Liver (tissue), 9 donors: ENCODE data around the gene KLHL28. TPM values are rescaled to one million over a fixed set of nuclear protein-coding genes. Genes with fewer than 3 reads are reported as not detected.

ENCODE experiments used
- DNase-seq: peaks from one replicate; pipeline ENCODE4 v3.0.0-alpha.2; 2017; ENCODE audit warnings: low spot score
- H3K27ac ChIP-seq, 2 donors: one replicate each; pipeline ENCODE4 v1.7.0; 2013; ENCODE audit warnings: inconsistent platforms in 2 of 2, low read length in 2 of 2, control low read depth in 1 of 2, low read depth in 1 of 2, mild to moderate bottlenecking in 1 of 2
- H3K27me3 ChIP-seq, 4 donors: one replicate each; pipeline versions ENCODE4 v1.6.1 to v1.7.0; 2013; ENCODE audit warnings: low read length in 3 of 4, inconsistent platforms in 1 of 4, mild to moderate bottlenecking in 1 of 4, moderate library complexity in 1 of 4; ENCODE audit not compliant: control insufficient read depth in 4 of 4, insufficient read depth in 4 of 4
- H3K36me3 ChIP-seq, 4 donors: one replicate each; pipeline versions ENCODE4 v1.6.1 to v1.7.0; 2013; ENCODE audit warnings: low read length in 3 of 4, mild to moderate bottlenecking in 3 of 4, low read depth in 1 of 4, moderate library complexity in 1 of 4; ENCODE audit not compliant: control insufficient read depth in 4 of 4, insufficient read depth in 3 of 4
- H3K4me1 ChIP-seq, 4 donors: one replicate each; pipeline versions ENCODE4 v1.6.1 to v1.7.0; 2013; ENCODE audit warnings: low read length in 3 of 4, mild to moderate bottlenecking in 3 of 4, moderate library complexity in 1 of 4; ENCODE audit not compliant: control insufficient read depth in 4 of 4, insufficient read depth in 4 of 4
- H3K4me3 ChIP-seq, 3 donors: one replicate each; pipeline versions ENCODE4 v1.6.1 to v1.7.0; 2013; ENCODE audit warnings: low read length in 3 of 3, control low read depth in 1 of 3, low read depth in 1 of 3, mild to moderate bottlenecking in 1 of 3
- H3K9ac ChIP-seq, 2 donors: one replicate each; pipeline ENCODE4 v1.7.0; 2013; ENCODE audit warnings: low read length in 2 of 2, mild to moderate bottlenecking in 2 of 2, moderate library complexity in 2 of 2, control low read depth in 1 of 2, low read depth in 1 of 2
- H3K9me3 ChIP-seq, 4 donors: one replicate each; pipeline versions ENCODE4 v1.6.1 to v1.7.0; 2013; ENCODE audit warnings: low read length in 3 of 4; ENCODE audit not compliant: control insufficient read depth in 4 of 4
- ATF3 ChIP-seq: IDR thresholded peaks from 2 replicates; pipeline ENCODE4 v1.6.1; 2016; ENCODE audit warnings: antibody characterized with exemption
- CTCF ChIP-seq: fragments of 150-350 bp; IDR thresholded peaks from 2 replicates; pipeline ENCODE4 v1.5.1; 2017; ENCODE audit warnings: improper control_type of control experiment, low read depth, low read length; ENCODE audit not compliant: missing input control
- EGR1 ChIP-seq, 2 donors: IDR thresholded peaks; 2 replicates each; pipeline ENCODE4 v1.6.1; 2016 to 2018; ENCODE audit warnings: antibody characterized with exemption in 2 of 2, low read depth in 2 of 2
- FOXA1 ChIP-seq: IDR thresholded peaks from 2 replicates; pipeline ENCODE4 v1.6.1; 2016; ENCODE audit warnings: antibody characterized with exemption
- FOXA2 ChIP-seq: IDR thresholded peaks from 2 replicates; pipeline ENCODE4 v1.6.1; 2016; ENCODE audit warnings: antibody characterized with exemption
- GABPA ChIP-seq, 2 donors: IDR thresholded peaks in 1 of 2; conservative IDR thresholded peaks in 1 of 2; 2 replicates each; pipeline ENCODE4 v1.6.1; 2016; ENCODE audit warnings: antibody characterized with exemption in 2 of 2, mild to moderate bottlenecking in 1 of 2, moderate library complexity in 1 of 2
- HNF4A ChIP-seq, 2 donors: conservative IDR thresholded peaks; 2 replicates each; pipeline ENCODE4 v1.6.1; 2016; ENCODE audit warnings: antibody characterized with exemption in 2 of 2, mild to moderate bottlenecking in 2 of 2
- HNF4G ChIP-seq: IDR thresholded peaks from 2 replicates; pipeline ENCODE4 v1.6.1; 2016; ENCODE audit warnings: antibody characterized with exemption
- JUND ChIP-seq, 2 donors: IDR thresholded peaks; 2 replicates each; pipeline ENCODE4 v1.6.1; 2016; ENCODE audit warnings: antibody characterized with exemption in 2 of 2
- MAX ChIP-seq: IDR thresholded peaks from 2 replicates; pipeline ENCODE4 v1.6.1; 2016; ENCODE audit warnings: antibody characterized with exemption
- NR2F2 ChIP-seq: IDR thresholded peaks from 2 replicates; pipeline ENCODE4 v1.6.1; 2016; ENCODE audit warnings: antibody characterized with exemption
- RAD21 ChIP-seq, 2 donors: IDR thresholded peaks; 2 replicates each; pipeline ENCODE4 v1.6.1; 2016; ENCODE audit warnings: antibody characterized with exemption in 2 of 2, mild to moderate bottlenecking in 2 of 2
- REST ChIP-seq: IDR thresholded peaks from 2 replicates; pipeline ENCODE4 v1.6.1; 2016; ENCODE audit warnings: antibody characterized with exemption, mild to moderate bottlenecking
- RXRA ChIP-seq, 2 donors: IDR thresholded peaks; 2 replicates each; pipeline ENCODE4 v1.6.1; 2017 to 2018; ENCODE audit warnings: antibody characterized with exemption in 2 of 2, mild to moderate bottlenecking in 1 of 2
- SP1 ChIP-seq: IDR thresholded peaks from 2 replicates; pipeline ENCODE4 v1.6.1; 2018; ENCODE audit warnings: antibody characterized with exemption, mild to moderate bottlenecking
- TAF1 ChIP-seq: conservative IDR thresholded peaks from 2 replicates; pipeline ENCODE4 v1.6.1; 2016; ENCODE audit warnings: antibody characterized with exemption, mild to moderate bottlenecking
- YY1 ChIP-seq: IDR thresholded peaks from 2 replicates; pipeline ENCODE4 v1.6.1; 2016; ENCODE audit warnings: antibody characterized with exemption, mild to moderate bottlenecking
- WGBS: extraction: QIAGEN DNeasy Blood & Tissue Kit; methylation state at CpG from one replicate; pipeline ENCODE4 v1.1.7; 2013; 5-methylcytosine and 5-hydroxymethylcytosine counted together
- polyA plus RNA-seq, 2 donors: library from polyadenylated mRNA; stranded (reverse) in 1 of 2; unstranded in 1 of 2; fragments of 200-250 nt in 1 of 2; fragments of >200 nt in 1 of 2; fragmentation: Nextera tagmentation in 1 of 2; extraction: Ambion mirVana in 1 of 2; gene quantifications; one replicate each; pipeline versions ENCODE4 v1.2.1 to v1.2.3, GENCODE V29; 2013 to 2015
- total RNA-seq, 2 donors: library from RNA; depleted of rRNA; stranded (reverse); fragments of >200 nt; gene quantifications; one replicate each; pipeline ENCODE4 v1.2.3, GENCODE V29; 2014
- donor health status: healthy.
- donor health status: healthy.
- donor health status: healthy.
- donor health status: healthy.
- donor health status: healthy.

KLHL28 gene
- total and polyA plus RNA-seq, 4 donors: 2.3 to 7.9 (median 5.7) TPM

- no peak overlapping the region for H3K9ac ChIP-seq
- no peaks in the 10 kb centered on the region for H3K9me3 ChIP-seq
- no peak overlapping the region for H3K4me3 ChIP-seq
- peaks cover 0 to 2% (median 0%) of the 10 kb centered on the region in 4 donors for H3K4me1 ChIP-seq
- no peak for DNase-seq
- WGBS: 51% methylated on average over 2 of the region's 2 CpGs
- H3K27ac ChIP-seq: no peak overlapping the region
- TF ChIP-seq REST (no peak), SP1 (no peak), HNF4A (conservative IDR thresholded peaks at IDR 0.05) (no peak), NR2F2 (no peak), HNF4G (no peak), YY1 (no peak), TAF1 (no peak), RXRA (IDR thresholded peaks at IDR 0.05) (no peak), RAD21 (IDR thresholded peaks at IDR 0.05) (no peak), CTCF (no peak), JUND (IDR thresholded peaks at IDR 0.05) (no peak), EGR1 (IDR thresholded peaks at IDR 0.05; ENCODE audit: low read depth in 2 of 2) (no peak), MAX (no peak)
- H3K27me3 ChIP-seq: no peaks in the 10 kb centered on the region
- peaks cover 0 to 4% (median 2%) of the 10 kb centered on the region in 4 donors for H3K36me3 ChIP-seq
These were observed 42.2 kb upstream of the KLHL28 start for GRCh38 chr14:45003924-45004323.

- WGBS: 92% methylated on average over 4 of the region's 4 CpGs
- Histone ChIP-seq H3K9ac (no peak overlapping the region), H3K27ac (no peak overlapping the region), H3K27me3 (no peaks in the 10 kb centered on the region), H3K4me3 (no peak overlapping the region), H3K9me3 (no peaks in the 10 kb centered on the region), H3K4me1 (no peaks in the 10 kb centered on the region), H3K36me3 (peaks cover 0 to 7% (median 3%) of the 10 kb centered on the region in 4 donors)
- DNase-seq: no peak
- TF ChIP-seq FOXA2 (no peak), FOXA1 (no peak), JUND (IDR thresholded peaks at IDR 0.05) (no peak), CTCF (no peak), REST (no peak), YY1 (no peak), RXRA (IDR thresholded peaks at IDR 0.05) (no peak), ATF3 (no peak), TAF1 (no peak), HNF4G (no peak), EGR1 (IDR thresholded peaks at IDR 0.05; ENCODE audit: low read depth in 2 of 2) (no peak), GABPA (IDR thresholded peaks at IDR 0.05 in 1 of 2, conservative IDR thresholded peaks at IDR 0.05 in 1 of 2) (no peak), NR2F2 (no peak), MAX (no peak), SP1 (no peak), RAD21 (IDR thresholded peaks at IDR 0.05) (no peak)
These were observed 34.1 kb upstream of the KLHL28 start for GRCh38 chr14:44995770-44996294.
